Ectodermal cell (in vitro differentiated cells): ENCODE measurements around the gene C12orf42.

Source experiments
- H3K27ac ChIP-seq: 2 replicates; pipeline ENCODE4 v1.7.0; 2013; ENCODE audit warnings: mild to moderate bottlenecking, low read depth, low read length; ENCODE audit not compliant: insufficient read depth, poor library complexity, severe bottlenecking
- H3K27me3 ChIP-seq: 2 replicates; pipeline ENCODE4 v1.7.0; 2013; ENCODE audit warnings: mild to moderate bottlenecking, low read length; ENCODE audit not compliant: insufficient read depth, control insufficient read depth, poor library complexity, severe bottlenecking
- H3K36me3 ChIP-seq: one replicate; pipeline ENCODE4 v1.7.0; 2013; ENCODE audit warnings: low read length; ENCODE audit not compliant: control insufficient read depth, insufficient read depth
- H3K4me1 ChIP-seq: one replicate; pipeline ENCODE4 v1.7.0; 2013; ENCODE audit warnings: low read length; ENCODE audit not compliant: control insufficient read depth, insufficient read depth
- H3K4me3 ChIP-seq: 2 replicates; pipeline ENCODE4 v1.7.0; 2013; ENCODE audit warnings: low read depth, low read length, control low read depth; ENCODE audit not compliant: insufficient read depth
- H3K9me3 ChIP-seq: 2 replicates; pipeline ENCODE4 v1.7.0; 2013; ENCODE audit warnings: mild to moderate bottlenecking, low read length, moderate library complexity; ENCODE audit not compliant: control insufficient read depth
- WGBS, 2 experiments: methylation state at CpG; one replicate each; pipeline ENCODE4 v1.1.7; 2013; ENCODE audit warnings: missing lambda C conversion rate in 2 of 2; 5-methylcytosine and 5-hydroxymethylcytosine counted together

The C12orf42 gene

GRCh38 chr12:103519632-103520031 is 23.9 kb upstream of the C12orf42 start:
- Histone ChIP-seq H3K9me3 (no peaks in the 10 kb centered on the region), H3K27ac (no peak overlapping the region)

GRCh38 chr12:103518899-103519298 is 23.1 kb upstream of the C12orf42 start:
- no peaks in the 10 kb centered on the region for H3K4me1 ChIP-seq
- H3K36me3 ChIP-seq: no peaks in the 10 kb centered on the region
- H3K9me3 ChIP-seq: no peaks in the 10 kb centered on the region
- no peak overlapping the region for H3K27ac ChIP-seq
- no peak overlapping the region for H3K4me3 ChIP-seq
- WGBS, 2 experiments: 95 to 100% methylated on average over 1 of the region's 2 CpGs
- H3K27me3 ChIP-seq: no peaks in the 10 kb centered on the region

More at GRCh38 chr12:103519632-103520031, 23.9 kb upstream of the C12orf42 start:
- Histone ChIP-seq H3K27me3 (no peaks in the 10 kb centered on the region), H3K4me1 (no peaks in the 10 kb centered on the region), H3K36me3 (no peaks in the 10 kb centered on the region), H3K4me3 (no peak overlapping the region)
- WGBS, 2 experiments: 87 to 96% methylated on average over 2 of the region's 2 CpGs

GRCh38 chr12:103517161-103517560 is 21.4 kb upstream of the C12orf42 start:
- no peaks in the 10 kb centered on the region for H3K4me1 ChIP-seq
- 95 to 100% methylated on average over 3 of the region's 3 CpGs for WGBS, 2 experiments
- no peaks in the 10 kb centered on the region for H3K9me3 ChIP-seq
- H3K36me3 ChIP-seq: no peaks in the 10 kb centered on the region
- no peak overlapping the region for H3K4me3 ChIP-seq
- no peaks in the 10 kb centered on the region for H3K27me3 ChIP-seq
- H3K27ac ChIP-seq: no peak overlapping the region

- Histone ChIP-seq H3K27ac (no peak overlapping the region), H3K9me3 (no peaks in the 10 kb centered on the region), H3K36me3 (no peaks in the 10 kb centered on the region), H3K27me3 (no peaks in the 10 kb centered on the region), H3K4me1 (no peaks in the 10 kb centered on the region), H3K4me3 (no peak overlapping the region)
These were observed 19.6 kb upstream of the C12orf42 start for GRCh38 chr12:103515341-103515740.

GRCh38 chr12:103513875-103514274 is 18.1 kb upstream of the C12orf42 start:
- H3K9me3 ChIP-seq: no peaks in the 10 kb centered on the region
- H3K4me1 ChIP-seq: no peaks in the 10 kb centered on the region
- no peak overlapping the region for H3K4me3 ChIP-seq
- no peaks in the 10 kb centered on the region for H3K27me3 ChIP-seq
- H3K36me3 ChIP-seq: no peaks in the 10 kb centered on the region
- WGBS, 2 experiments: 84 to 96% methylated on average over 3 of the region's 3 CpGs
- no peak overlapping the region for H3K27ac ChIP-seq

GRCh38 chr12:103505371-103506236 is 9.8 kb upstream of the C12orf42 start:
- no peaks in the 10 kb centered on the region for H3K9me3 ChIP-seq
- H3K27me3 ChIP-seq: no peaks in the 10 kb centered on the region
- H3K36me3 ChIP-seq: no peaks in the 10 kb centered on the region
- H3K27ac ChIP-seq: no peak overlapping the region
- no peak overlapping the region for H3K4me3 ChIP-seq
- H3K4me1 ChIP-seq: no peaks in the 10 kb centered on the region
- WGBS, 2 experiments: 90% methylated on average over 9 of the region's 9 CpGs

- no peaks in the 10 kb centered on the region for H3K36me3 ChIP-seq
- no peaks in the 10 kb centered on the region for H3K27me3 ChIP-seq
- H3K4me3 ChIP-seq: no peak overlapping the region
- H3K27ac ChIP-seq: no peak overlapping the region
- H3K4me1 ChIP-seq: no peaks in the 10 kb centered on the region
- WGBS, 2 experiments: 94 to 95% methylated on average over 7 of the region's 7 CpGs
- no peaks in the 10 kb centered on the region for H3K9me3 ChIP-seq
These were observed 8.8 kb upstream of the C12orf42 start for GRCh38 chr12:103504606-103505005.

GRCh38 chr12:103503546-103504480 is 8.0 kb upstream of the C12orf42 start:
- H3K4me3 ChIP-seq: no peak overlapping the region
- no peaks in the 10 kb centered on the region for H3K9me3 ChIP-seq
- H3K27me3 ChIP-seq: no peaks in the 10 kb centered on the region
- H3K27ac ChIP-seq: no peak overlapping the region
- no peaks in the 10 kb centered on the region for H3K36me3 ChIP-seq
- no peaks in the 10 kb centered on the region for H3K4me1 ChIP-seq
- WGBS, 2 experiments: 89 to 91% methylated on average over 14 of the region's 14 CpGs

- Histone ChIP-seq H3K36me3 (no peaks in the 10 kb centered on the region), H3K4me1 (no peaks in the 10 kb centered on the region), H3K9me3 (no peaks in the 10 kb centered on the region), H3K4me3 (no peak overlapping the region), H3K27me3 (no peaks in the 10 kb centered on the region), H3K27ac (no peak overlapping the region)
- 96 to 97% methylated on average over 5 of the region's 5 CpGs for WGBS, 2 experiments
These were observed 5.7 kb upstream of the C12orf42 start for GRCh38 chr12:103501447-103501846.

GRCh38 chr12:103499571-103499970 is 3.8 kb upstream of the C12orf42 start:
- Histone ChIP-seq H3K36me3 (no peaks in the 10 kb centered on the region), H3K4me1 (peaks cover under 1% of the 10 kb centered on the region), H3K27ac (no peak overlapping the region), H3K4me3 (no peak overlapping the region), H3K9me3 (no peaks in the 10 kb centered on the region), H3K27me3 (no peaks in the 10 kb centered on the region)
